Prostate gland (tissue), 2 donors: ENCODE measurements around the gene POMC. TPM values are rescaled to one million over a fixed set of nuclear protein-coding genes. Genes with fewer than 3 reads are reported as not detected.

Experiments used
- DNase-seq: peaks from one replicate; pipeline ENCODE4 v3.0.0-alpha.2; 2019; ENCODE audit warnings: low spot score
- H3K27ac ChIP-seq, 2 donors: fragments of 200-600 bp; sonication (generic); 2 replicates each; pipeline ENCODE4 v1.5.1; 2017 to 2019
- H3K27me3 ChIP-seq: fragments of 200-600 bp; sonication (generic); replicated peaks from 2 replicates; pipeline ENCODE4 v1.5.1; 2019; ENCODE audit not compliant: insufficient read depth
- H3K36me3 ChIP-seq, 2 donors: fragments of 200-600 bp; sonication (generic); 1 replicate in 1 of 2; 2 replicates in 1 of 2; pipeline versions ENCODE4 v1.5.1 to v1.8.1; 2017 to 2019
- H3K4me1 ChIP-seq: fragments of 200-600 bp; sonication (generic); replicated peaks from 2 replicates; pipeline ENCODE4 v1.5.1; 2019
- H3K4me3 ChIP-seq, 2 donors: fragments of 200-600 bp; sonication (generic); 2 replicates each; pipeline ENCODE4 v1.5.1; 2017 to 2019
- H3K9me3 ChIP-seq: fragments of 200-600 bp; sonication (generic); 2 replicates; pipeline ENCODE4 v1.5.1; 2017
- POLR2A ChIP-seq: fragments of 450-650 bp; IDR thresholded peaks from one replicate; pipeline ENCODE4 v1.6.1; 2016; ENCODE audit warnings: antibody characterized with exemption, mild to moderate bottlenecking
- POLR2AphosphoS5 ChIP-seq: sonication (generic); formaldehyde crosslinking; IDR thresholded peaks from one replicate; pipeline ENCODE4 v1.6.1; 2017; ENCODE audit warnings: antibody characterized with exemption
- WGBS: methylation state at CpG from one replicate; pipeline ENCODE4 v1.1.5; 2018; 5-methylcytosine and 5-hydroxymethylcytosine counted together
- intact Hi-C: fragments of 100-400 bp; cut with DNase I; formaldehyde crosslinking; loops from one replicate; pipeline ENCODE4 v1.14.2; 2022
- total RNA-seq, 2 donors: library from RNA; depleted of rRNA; stranded (reverse); fragments of >200 nt; gene quantifications; one replicate each; pipeline ENCODE4 v1.1.0, GENCODE V29; 2016
- TF ChIP-seq, protein P1 (sequence below), 4 experiments: fragments of 200-600 bp in 2 of 4; fragments of 450-650 bp in 2 of 4; sonication (generic) in 2 of 4; IDR thresholded peaks; 1 replicate in 3 of 4; 2 replicates in 1 of 4; pipeline ENCODE4 v1.5.1; 2016 to 2019; ENCODE audit warnings: antibody characterized with exemption in 4 of 4, mild to moderate bottlenecking in 2 of 4, moderate library complexity in 2 of 4

The POMC gene
- total RNA-seq, 2 donors from 2014 or later: 2.6 to 31.0 TPM

DNA sequence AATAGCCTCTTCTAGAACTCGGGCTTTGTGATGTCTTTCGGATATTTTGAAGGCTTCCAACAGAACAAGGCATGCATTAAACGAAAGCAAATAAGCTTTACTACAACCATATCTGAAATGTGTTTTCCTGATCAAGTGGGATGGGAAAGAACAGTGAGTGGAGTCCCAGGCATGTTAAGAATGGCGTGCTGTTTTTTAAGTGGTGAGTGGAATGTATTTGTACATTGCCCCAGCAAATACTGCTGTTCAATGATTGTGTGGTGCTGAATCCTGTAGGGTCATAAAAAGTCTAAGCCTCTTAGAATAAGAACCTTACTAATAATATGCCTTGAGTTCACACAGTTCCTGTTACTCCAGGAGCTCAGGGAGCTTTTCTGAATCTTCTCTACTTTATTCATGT, 52.5 kb downstream of the POMC start:
- Histone ChIP-seq H3K4me3 (no peak overlapping the region), H3K27me3 (no peaks in the 10 kb centered on the region), H3K36me3 (no peaks in the 10 kb centered on the region), H3K4me1 (no peaks in the 10 kb centered on the region), H3K27ac (no peak overlapping the region), H3K9me3 (no peaks in the 10 kb centered on the region)
- 82% methylated on average over 4 of the region's 4 CpGs for WGBS
- intact Hi-C loops: no loop called here
- no peak for DNase-seq
- TF ChIP-seq POLR2AphosphoS5 (no peak), POLR2A (no peak)
- TF ChIP-seq, protein P1, sequence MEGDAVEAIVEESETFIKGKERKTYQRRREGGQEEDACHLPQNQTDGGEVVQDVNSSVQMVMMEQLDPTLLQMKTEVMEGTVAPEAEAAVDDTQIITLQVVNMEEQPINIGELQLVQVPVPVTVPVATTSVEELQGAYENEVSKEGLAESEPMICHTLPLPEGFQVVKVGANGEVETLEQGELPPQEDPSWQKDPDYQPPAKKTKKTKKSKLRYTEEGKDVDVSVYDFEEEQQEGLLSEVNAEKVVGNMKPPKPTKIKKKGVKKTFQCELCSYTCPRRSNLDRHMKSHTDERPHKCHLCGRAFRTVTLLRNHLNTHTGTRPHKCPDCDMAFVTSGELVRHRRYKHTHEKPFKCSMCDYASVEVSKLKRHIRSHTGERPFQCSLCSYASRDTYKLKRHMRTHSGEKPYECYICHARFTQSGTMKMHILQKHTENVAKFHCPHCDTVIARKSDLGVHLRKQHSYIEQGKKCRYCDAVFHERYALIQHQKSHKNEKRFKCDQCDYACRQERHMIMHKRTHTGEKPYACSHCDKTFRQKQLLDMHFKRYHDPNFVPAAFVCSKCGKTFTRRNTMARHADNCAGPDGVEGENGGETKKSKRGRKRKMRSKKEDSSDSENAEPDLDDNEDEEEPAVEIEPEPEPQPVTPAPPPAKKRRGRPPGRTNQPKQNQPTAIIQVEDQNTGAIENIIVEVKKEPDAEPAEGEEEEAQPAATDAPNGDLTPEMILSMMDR (IDR thresholded peaks at IDR 0.05): no peak

DNA sequence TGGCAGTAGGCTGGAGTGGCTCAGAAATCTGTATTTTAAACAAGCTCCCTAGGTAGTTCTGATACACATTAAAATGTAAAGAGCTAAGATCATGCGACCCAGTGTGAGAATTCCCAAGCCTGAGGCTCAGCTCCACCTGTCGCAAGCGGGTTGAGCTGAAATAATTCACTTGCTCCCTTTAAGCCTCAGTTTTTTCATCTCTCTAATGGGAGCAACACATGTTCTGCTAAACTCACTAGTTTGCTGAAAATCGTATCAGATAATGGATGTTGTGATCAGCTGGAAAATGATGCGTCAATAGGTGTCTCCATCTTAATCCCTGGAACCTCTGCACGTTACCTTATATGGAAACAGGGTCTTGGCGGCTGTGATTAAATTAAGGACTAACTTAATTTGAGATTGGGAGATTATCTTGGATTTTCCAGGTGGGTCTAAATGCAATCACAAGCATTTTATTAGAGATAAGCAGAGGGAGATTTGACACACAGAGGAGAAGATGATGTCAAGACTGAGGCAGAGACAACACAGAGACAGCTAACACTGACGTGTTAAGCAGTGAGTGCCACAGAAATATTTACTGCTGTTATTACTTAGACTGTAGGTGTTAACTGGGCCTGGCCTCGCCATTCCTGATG, 53.0 kb downstream of the POMC start:
- DNase-seq: no peak
- Histone ChIP-seq H3K27ac (no peak overlapping the region), H3K36me3 (no peaks in the 10 kb centered on the region), H3K9me3 (no peaks in the 10 kb centered on the region), H3K27me3 (no peaks in the 10 kb centered on the region), H3K4me3 (no peak overlapping the region), H3K4me1 (no peaks in the 10 kb centered on the region)
- WGBS: 93% methylated on average over 9 of the region's 9 CpGs
- TF ChIP-seq, protein P1 (IDR thresholded peaks at IDR 0.05): no peak
- TF ChIP-seq POLR2A: no peak
- no peak for TF ChIP-seq POLR2AphosphoS5
- intact Hi-C loops: no loop called here

DNA sequence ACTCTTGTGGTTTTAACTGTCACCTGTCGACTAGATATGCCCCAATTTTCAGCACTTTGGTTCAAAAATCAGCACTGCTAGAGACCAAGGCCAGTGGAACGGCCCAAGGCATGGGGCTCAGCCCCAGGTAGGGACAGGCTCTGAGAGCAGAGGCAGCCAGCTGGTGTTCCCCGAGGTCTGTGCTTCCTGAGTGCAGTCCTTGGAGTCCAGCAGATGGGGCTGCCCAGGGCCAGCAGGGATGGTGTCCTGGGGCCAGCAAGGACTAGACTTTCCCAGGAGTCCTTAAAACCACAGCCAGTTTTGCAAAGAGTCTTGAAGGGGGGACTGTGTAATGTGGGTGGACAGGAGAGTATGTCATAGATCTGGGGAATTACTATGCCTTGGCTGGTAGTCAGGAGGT, 56.3 kb downstream of the POMC start:
- Histone ChIP-seq H3K27me3 (no peaks in the 10 kb centered on the region), H3K4me1 (no peaks in the 10 kb centered on the region), H3K4me3 (no peak overlapping the region), H3K9me3 (no peaks in the 10 kb centered on the region), H3K27ac (no peak overlapping the region), H3K36me3 (no peaks in the 10 kb centered on the region)
- no peak for DNase-seq
- WGBS: 95% methylated on average over 3 of the region's 3 CpGs
- intact Hi-C loops: no loop called here
- TF ChIP-seq POLR2AphosphoS5 (no peak), POLR2A (no peak)
- TF ChIP-seq, protein P1 (IDR thresholded peaks at IDR 0.05): no peak

Other genes with a start within 250 kb of the POMC start
- gene ADCY3, start 248.3 kb downstream of the POMC start, total RNA-seq: 10 to 100 TPM; 20.8 to 44.3 TPM
- 1 to 10 TPM; 3.0 to 9.2 TPM for gene DNAJC27, start 196.6 kb downstream of the POMC start, total RNA-seq
- 1 to 10 TPM in 1 of 2 donors, under 1 TPM in 1; 0.14 to 1.6 TPM for gene EFR3B, start 126.5 kb downstream of the POMC start, total RNA-seq
- 10 to 100 TPM in 1 of 2 donors, 1 to 10 TPM in 1; 8.7 to 28.2 TPM for gene DNMT3A, start 173.3 kb upstream of the POMC start, total RNA-seq